SK-N-SH (cell line): ENCODE results near the gene CDK6. TPM values are rescaled to one million over a fixed set of nuclear protein-coding genes. Genes with fewer than 3 reads are reported as not detected.

Source experiments
- CTCF ChIA-PET: fragments of 300-600, 350-600 bp; formaldehyde crosslinking; extraction: SDS; loops from one replicate; lab custom pipeline; 2021; lab: Yijun Ruan, JAX
- POLR2A ChIA-PET: fragments of 350-600 bp; sonication (Branson Sonifier 250); formaldehyde crosslinking; extraction: SDS; loops from one replicate; lab custom pipeline; 2020; ENCODE audit warnings: antibody characterized with exemption, inconsistent platforms; lab: Yijun Ruan, JAX
- DNase-seq: peaks from one replicate; pipeline ENCODE4 v3.0.0; 2012
- H2AFZ ChIP-seq: fragments of 200-600 bp; sonication (generic); 2 replicates; pipeline ENCODE4 v1.8.1; 2016; ENCODE audit warnings: antibody characterized with exemption, mild to moderate bottlenecking, low read depth
- H3F3A ChIP-seq: fragments of 200-600 bp; sonication (generic); replicated peaks from 2 replicates; pipeline ENCODE3; 2016; ENCODE audit warnings: antibody characterized with exemption, mild to moderate bottlenecking; ENCODE audit not compliant: insufficient read depth
- H3K27ac ChIP-seq, 2 experiments: fragments of 200-500 bp in 1 of 2; fragments of 200-600 bp in 1 of 2; sonication (Bioruptor generic) in 1 of 2; sonication (generic), shearing (Covaris generic) in 1 of 2; 2 replicates each; pipeline versions ENCODE4 v1.5.1 to v1.6.1; 2014 to 2016; ENCODE audit warnings: low read depth in 2 of 2, inconsistent platforms in 1 of 2, low read length in 1 of 2, mild to moderate bottlenecking in 1 of 2, mixed read lengths in 1 of 2
- H3K27me3 ChIP-seq: fragments of 200-600 bp; sonication (generic), shearing (Covaris generic); 2 replicates; pipeline ENCODE4 v1.6.1; 2016; ENCODE audit warnings: mixed run types; ENCODE audit not compliant: insufficient read depth
- H3K36me3 ChIP-seq, 2 experiments: fragments of 200-500 bp in 1 of 2; fragments of 200-600 bp in 1 of 2; sonication (Bioruptor generic) in 1 of 2; sonication (generic) in 1 of 2; replicated peaks in 1 of 2; 2 replicates each; pipeline versions ENCODE3 to v1.5.1; 2014 to 2016; ENCODE audit warnings: low read length in 1 of 2, mild to moderate bottlenecking in 1 of 2; ENCODE audit not compliant: insufficient read depth in 2 of 2, control insufficient read depth in 1 of 2
- H3K4me1 ChIP-seq, 2 experiments: fragments of 200-500 bp in 1 of 2; fragments of 200-600 bp in 1 of 2; sonication (Bioruptor generic) in 1 of 2; sonication (generic), shearing (Covaris generic) in 1 of 2; 2 replicates each; pipeline versions ENCODE4 v1.5.1 to v1.6.1; 2014 to 2016; ENCODE audit warnings: low read depth in 1 of 2, low read length in 1 of 2, mixed run types in 1 of 2; ENCODE audit not compliant: insufficient read depth in 2 of 2, control insufficient read depth in 1 of 2
- H3K4me2 ChIP-seq: fragments of 200-600 bp; sonication (generic), shearing (Covaris generic); 2 replicates; pipeline ENCODE4 v1.6.1; 2017; ENCODE audit warnings: mixed run types
- H3K4me3 ChIP-seq, 2 experiments: fragments of 200-500 bp in 1 of 2; fragments of 200-600 bp in 1 of 2; sonication (Bioruptor generic) in 1 of 2; sonication (generic), shearing (Covaris generic) in 1 of 2; 2 replicates each; pipeline versions ENCODE4 v1.5.1 to v1.8.1; 2014 to 2016; ENCODE audit warnings: low read depth in 2 of 2, inconsistent platforms in 1 of 2, low read length in 1 of 2, mild to moderate bottlenecking in 1 of 2, mixed read lengths in 1 of 2, moderate library complexity in 1 of 2
- H3K79me2 ChIP-seq: fragments of 200-600 bp; sonication (generic); 2 replicates; pipeline ENCODE4 v1.8.1; 2017; ENCODE audit warnings: mild to moderate bottlenecking; ENCODE audit not compliant: insufficient read depth
- H3K9ac ChIP-seq: fragments of 200-600 bp; sonication (generic); 2 replicates; pipeline ENCODE4 v1.6.1; 2017; ENCODE audit warnings: mixed run types
- H3K9me2 ChIP-seq: fragments of 200-600 bp; sonication (generic); 2 replicates; pipeline ENCODE4 v1.6.1; 2017; ENCODE audit warnings: mixed run types
- H3K9me3 ChIP-seq: fragments of 200-600 bp; sonication (generic); 2 replicates; pipeline ENCODE4 v1.6.1; 2017; ENCODE audit warnings: mixed run types, mild to moderate bottlenecking, moderate library complexity
- H4K20me1 ChIP-seq: fragments of 200-600 bp; sonication (generic); 2 replicates; pipeline ENCODE4 v1.6.1; 2017; ENCODE audit warnings: mild to moderate bottlenecking, mixed run types; ENCODE audit not compliant: insufficient read depth
- CHD2 ChIP-seq: fragments of 150-350 bp; IDR thresholded peaks from 2 replicates; pipeline ENCODE4 v1.6.1; 2018; ENCODE audit warnings: low read length; ENCODE audit not compliant: partially characterized antibody
- ELF1 ChIP-seq: IDR thresholded peaks from 2 replicates; pipeline ENCODE4 v1.4.0; 2012
- EZH2phosphoT487 ChIP-seq: fragments of 200-600 bp; sonication (generic); IDR thresholded peaks from 2 replicates; pipeline ENCODE4 v1.6.1; 2017; ENCODE audit warnings: low read depth, mixed run types, mild to moderate bottlenecking, antibody characterized with exemption, moderate library complexity, borderline replicate concordance
- FOSL2 ChIP-seq: IDR thresholded peaks from 2 replicates; pipeline ENCODE4 v1.4.0; 2012; ENCODE audit warnings: low read depth, mild to moderate bottlenecking, moderate library complexity, borderline replicate concordance
- FOXJ3 ChIP-seq: sonication (generic); formaldehyde crosslinking; IDR thresholded peaks from 2 replicates; pipeline ENCODE4 v1.5.1; 2020; ENCODE audit warnings: mild to moderate bottlenecking, missing genetic modification reagents
- GABPA ChIP-seq: IDR thresholded peaks from 2 replicates; pipeline ENCODE4 v1.4.0; 2012; ENCODE audit warnings: low read depth, mild to moderate bottlenecking
- GATA2 ChIP-seq: sonication (generic); formaldehyde crosslinking; IDR thresholded peaks from 2 replicates; pipeline ENCODE4 v1.5.0; 2020; ENCODE audit warnings: mild to moderate bottlenecking, missing genetic modification reagents
- MXI1 ChIP-seq: IDR thresholded peaks from 2 replicates; pipeline ENCODE4 v1.6.1; 2012; ENCODE audit warnings: mild to moderate bottlenecking, low read depth, low read length, improper control_type of control experiment
- NFIC ChIP-seq: IDR thresholded peaks from 2 replicates; pipeline ENCODE4 v1.4.0; 2012; ENCODE audit warnings: borderline replicate concordance
- RAD21 ChIP-seq: IDR thresholded peaks from 2 replicates; pipeline ENCODE4 v1.6.1; 2012; ENCODE audit warnings: mild to moderate bottlenecking, low read length
- RFX5 ChIP-seq: IDR thresholded peaks from 2 replicates; pipeline ENCODE4 v1.6.1; 2012; ENCODE audit warnings: mild to moderate bottlenecking, improper control_type of control experiment, low read length
- SMC3 ChIP-seq: IDR thresholded peaks from 2 replicates; pipeline ENCODE4 v1.6.1; 2012; ENCODE audit warnings: low read depth, low read length, improper control_type of control experiment
- TCF12 ChIP-seq: IDR thresholded peaks from 2 replicates; pipeline ENCODE4 v1.4.0; 2012
- YY1 ChIP-seq: IDR thresholded peaks from 2 replicates; pipeline ENCODE4 v1.4.0; 2012; ENCODE audit warnings: low read depth, mild to moderate bottlenecking
- WGBS: methylation state at CpG from one replicate; pipeline ENCODE4 v1.1.6; 2017; ENCODE audit warnings: low lambda C conversion rate; 5-methylcytosine and 5-hydroxymethylcytosine counted together
- polyA plus RNA-seq, 3 experiments: library from polyadenylated mRNA; depleted of rRNA; stranded (reverse); fragments of >200 nt; gene quantifications; 2 replicates each; pipeline ENCODE4 v1.2.3, GENCODE V29; 2012
- TF ChIP-seq, protein P1 (sequence below): fragments of 150-350 bp; IDR thresholded peaks from 2 replicates; pipeline ENCODE4 v1.6.1; 2017; ENCODE audit warnings: antibody characterized with exemption, low read length, low read depth, borderline replicate concordance
- TF ChIP-seq, protein P2 (sequence below): IDR thresholded peaks from 2 replicates; pipeline ENCODE4 v1.4.0; 2012; ENCODE audit warnings: low read depth, borderline replicate concordance
- TF ChIP-seq, protein P3 (sequence below): fragments of 150-350 bp; IDR thresholded peaks from 2 replicates; pipeline ENCODE4 v1.6.1; 2016; ENCODE audit warnings: mild to moderate bottlenecking, low read depth, low read length
- TF ChIP-seq, protein P4 (sequence below): IDR thresholded peaks from 2 replicates; pipeline ENCODE4; 2012
- TF ChIP-seq, protein P5 (sequence below): IDR thresholded peaks from 2 replicates; pipeline ENCODE4 v1.6.1; 2012; ENCODE audit warnings: mild to moderate bottlenecking, low read depth, low read length, moderate library complexity

The CDK6 gene
- polyA plus RNA-seq, 1 of the 3 experiments (the other 2 are of a cell fraction) = 30.3 TPM

DNA sequence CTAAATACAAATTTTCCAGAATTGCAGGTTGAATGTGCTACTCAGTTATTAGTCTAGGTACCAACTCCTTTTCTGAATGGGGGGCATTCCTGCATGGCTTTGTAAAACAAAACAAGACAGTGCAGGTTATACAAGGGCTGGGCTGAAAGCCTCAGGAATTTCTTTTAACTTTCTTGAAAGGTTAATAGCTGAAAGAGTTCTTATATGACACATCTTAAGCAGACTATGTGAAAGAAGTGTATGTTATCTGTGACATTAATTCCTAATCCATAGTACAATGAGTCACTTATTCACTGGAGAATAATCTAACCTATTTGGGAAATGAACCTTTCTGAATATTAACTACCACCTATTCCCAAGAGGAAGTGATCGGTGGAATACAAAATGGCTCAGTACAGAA, 130.5 kb downstream of the CDK6 start:
- Histone ChIP-seq H3K4me3 (no peak overlapping the region), H3F3A (peaks cover 34% of the 10 kb centered on the region), H4K20me1 (no peaks in the 10 kb centered on the region), H3K36me3 (peaks cover 30 to 55% of the 10 kb centered on the region in 2 experiments), H3K9ac (no peak overlapping the region), H3K27ac (no peak overlapping the region), H3K4me2 (no peak overlapping the region), H3K27me3 (no peaks in the 10 kb centered on the region), H2AFZ (no peak overlapping the region), H3K4me1 (peaks cover 0 to 7% of the 10 kb centered on the region in 2 experiments; a peak in 2 of 4 replicates), H3K9me3 (peaks cover 10% of the 10 kb centered on the region)
- CTCF ChIA-PET = interaction anchor here (1.1 kb wide), 2 partner anchors 53 to 127 kb away, joined by 3 read pairs; no protein-coding TSS in a partner anchor
- DNase-seq = no peak
- WGBS = 95% methylated on average over 1 of the region's 1 CpG
- POLR2A ChIA-PET = no interaction called here
- TF ChIP-seq RFX5 = no peak
- TF ChIP-seq GABPA = no peak
- TF ChIP-seq ELF1 = no peak
- no peak for TF ChIP-seq MXI1
- TF ChIP-seq, protein P1, sequence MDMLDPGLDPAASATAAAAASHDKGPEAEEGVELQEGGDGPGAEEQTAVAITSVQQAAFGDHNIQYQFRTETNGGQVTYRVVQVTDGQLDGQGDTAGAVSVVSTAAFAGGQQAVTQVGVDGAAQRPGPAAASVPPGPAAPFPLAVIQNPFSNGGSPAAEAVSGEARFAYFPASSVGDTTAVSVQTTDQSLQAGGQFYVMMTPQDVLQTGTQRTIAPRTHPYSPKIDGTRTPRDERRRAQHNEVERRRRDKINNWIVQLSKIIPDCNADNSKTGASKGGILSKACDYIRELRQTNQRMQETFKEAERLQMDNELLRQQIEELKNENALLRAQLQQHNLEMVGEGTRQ = no peak
- TF ChIP-seq, protein P2, sequence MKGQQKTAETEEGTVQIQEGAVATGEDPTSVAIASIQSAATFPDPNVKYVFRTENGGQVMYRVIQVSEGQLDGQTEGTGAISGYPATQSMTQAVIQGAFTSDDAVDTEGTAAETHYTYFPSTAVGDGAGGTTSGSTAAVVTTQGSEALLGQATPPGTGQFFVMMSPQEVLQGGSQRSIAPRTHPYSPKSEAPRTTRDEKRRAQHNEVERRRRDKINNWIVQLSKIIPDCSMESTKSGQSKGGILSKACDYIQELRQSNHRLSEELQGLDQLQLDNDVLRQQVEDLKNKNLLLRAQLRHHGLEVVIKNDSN = no peak
- TF ChIP-seq, protein P3, sequence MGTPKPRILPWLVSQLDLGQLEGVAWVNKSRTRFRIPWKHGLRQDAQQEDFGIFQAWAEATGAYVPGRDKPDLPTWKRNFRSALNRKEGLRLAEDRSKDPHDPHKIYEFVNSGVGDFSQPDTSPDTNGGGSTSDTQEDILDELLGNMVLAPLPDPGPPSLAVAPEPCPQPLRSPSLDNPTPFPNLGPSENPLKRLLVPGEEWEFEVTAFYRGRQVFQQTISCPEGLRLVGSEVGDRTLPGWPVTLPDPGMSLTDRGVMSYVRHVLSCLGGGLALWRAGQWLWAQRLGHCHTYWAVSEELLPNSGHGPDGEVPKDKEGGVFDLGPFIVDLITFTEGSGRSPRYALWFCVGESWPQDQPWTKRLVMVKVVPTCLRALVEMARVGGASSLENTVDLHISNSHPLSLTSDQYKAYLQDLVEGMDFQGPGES = no peak
- no peak for TF ChIP-seq YY1
- no peak for TF ChIP-seq FOSL2
- TF ChIP-seq NFIC = no peak
- TF ChIP-seq FOXJ3 = no peak
- TF ChIP-seq CHD2 = no peak
- no peak for TF ChIP-seq GATA2 (CRISPR knock-in tag)
- TF ChIP-seq, protein P4, sequence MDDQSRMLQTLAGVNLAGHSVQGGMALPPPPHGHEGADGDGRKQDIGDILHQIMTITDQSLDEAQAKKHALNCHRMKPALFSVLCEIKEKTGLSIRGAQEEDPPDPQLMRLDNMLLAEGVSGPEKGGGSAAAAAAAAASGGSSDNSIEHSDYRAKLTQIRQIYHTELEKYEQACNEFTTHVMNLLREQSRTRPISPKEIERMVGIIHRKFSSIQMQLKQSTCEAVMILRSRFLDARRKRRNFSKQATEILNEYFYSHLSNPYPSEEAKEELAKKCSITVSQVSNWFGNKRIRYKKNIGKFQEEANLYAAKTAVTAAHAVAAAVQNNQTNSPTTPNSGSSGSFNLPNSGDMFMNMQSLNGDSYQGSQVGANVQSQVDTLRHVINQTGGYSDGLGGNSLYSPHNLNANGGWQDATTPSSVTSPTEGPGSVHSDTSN = no peak
- no peak for TF ChIP-seq RAD21
- TF ChIP-seq, protein P5, sequence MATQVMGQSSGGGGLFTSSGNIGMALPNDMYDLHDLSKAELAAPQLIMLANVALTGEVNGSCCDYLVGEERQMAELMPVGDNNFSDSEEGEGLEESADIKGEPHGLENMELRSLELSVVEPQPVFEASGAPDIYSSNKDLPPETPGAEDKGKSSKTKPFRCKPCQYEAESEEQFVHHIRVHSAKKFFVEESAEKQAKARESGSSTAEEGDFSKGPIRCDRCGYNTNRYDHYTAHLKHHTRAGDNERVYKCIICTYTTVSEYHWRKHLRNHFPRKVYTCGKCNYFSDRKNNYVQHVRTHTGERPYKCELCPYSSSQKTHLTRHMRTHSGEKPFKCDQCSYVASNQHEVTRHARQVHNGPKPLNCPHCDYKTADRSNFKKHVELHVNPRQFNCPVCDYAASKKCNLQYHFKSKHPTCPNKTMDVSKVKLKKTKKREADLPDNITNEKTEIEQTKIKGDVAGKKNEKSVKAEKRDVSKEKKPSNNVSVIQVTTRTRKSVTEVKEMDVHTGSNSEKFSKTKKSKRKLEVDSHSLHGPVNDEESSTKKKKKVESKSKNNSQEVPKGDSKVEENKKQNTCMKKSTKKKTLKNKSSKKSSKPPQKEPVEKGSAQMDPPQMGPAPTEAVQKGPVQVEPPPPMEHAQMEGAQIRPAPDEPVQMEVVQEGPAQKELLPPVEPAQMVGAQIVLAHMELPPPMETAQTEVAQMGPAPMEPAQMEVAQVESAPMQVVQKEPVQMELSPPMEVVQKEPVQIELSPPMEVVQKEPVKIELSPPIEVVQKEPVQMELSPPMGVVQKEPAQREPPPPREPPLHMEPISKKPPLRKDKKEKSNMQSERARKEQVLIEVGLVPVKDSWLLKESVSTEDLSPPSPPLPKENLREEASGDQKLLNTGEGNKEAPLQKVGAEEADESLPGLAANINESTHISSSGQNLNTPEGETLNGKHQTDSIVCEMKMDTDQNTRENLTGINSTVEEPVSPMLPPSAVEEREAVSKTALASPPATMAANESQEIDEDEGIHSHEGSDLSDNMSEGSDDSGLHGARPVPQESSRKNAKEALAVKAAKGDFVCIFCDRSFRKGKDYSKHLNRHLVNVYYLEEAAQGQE = no peak
- TF ChIP-seq SMC3 = no peak
- TF ChIP-seq TCF12 = no peak
- TF ChIP-seq EZH2phosphoT487 = no peak
- TF ChIP-seq, all 33 proteins: peak for 0
- Histone ChIP-seq H3K9me2 (no peaks in the 10 kb centered on the region), H3K79me2 (peaks cover 94% of the 10 kb centered on the region)
